ENCODE measurements around the gene SLC45A2. TPM values are rescaled to one million over a fixed set of nuclear protein-coding genes. Genes with fewer than 3 reads are reported as not detected.

SLC45A2 gene
- total RNA-seq, 1 experiment from 2014 or later: not detected

- peaks cover 15% of the 10 kb centered on the region for H3K27me3 ChIP-seq (ENCODE audit: control insufficient read depth, insufficient read depth, low read length)
- BruUV-seq (replicated peaks): no TSS peak
- in situ Hi-C loops (cut with HindIII; ENCODE audit: low pct_unique_long_range_greater_than_20kb, low sequenced_read_pairs) (no loop called here), intact Hi-C loops (cut with micrococcal nuclease; ENCODE audit: unreplicated experiment) (loop anchor here (10.0 kb wide), 2 partner anchors 353 to 463 kb away; no protein-coding TSS in a partner anchor)
- no peak overlapping the region for H3K27ac ChIP-seq (ENCODE audit: low read length)
- no peaks in the 10 kb centered on the region for H3K4me1 ChIP-seq (ENCODE audit: control insufficient read depth, insufficient read depth, low read length)
- H3K36me3 ChIP-seq (ENCODE audit: control insufficient read depth, insufficient read depth, low read length): no peaks in the 10 kb centered on the region
- TF ChIP-seq SIN3A (IDR thresholded peaks at IDR 0.05; ENCODE audit: borderline replicate concordance, insufficient read depth, low read depth, low read length): no peak
- TF ChIP-seq, protein P1, sequence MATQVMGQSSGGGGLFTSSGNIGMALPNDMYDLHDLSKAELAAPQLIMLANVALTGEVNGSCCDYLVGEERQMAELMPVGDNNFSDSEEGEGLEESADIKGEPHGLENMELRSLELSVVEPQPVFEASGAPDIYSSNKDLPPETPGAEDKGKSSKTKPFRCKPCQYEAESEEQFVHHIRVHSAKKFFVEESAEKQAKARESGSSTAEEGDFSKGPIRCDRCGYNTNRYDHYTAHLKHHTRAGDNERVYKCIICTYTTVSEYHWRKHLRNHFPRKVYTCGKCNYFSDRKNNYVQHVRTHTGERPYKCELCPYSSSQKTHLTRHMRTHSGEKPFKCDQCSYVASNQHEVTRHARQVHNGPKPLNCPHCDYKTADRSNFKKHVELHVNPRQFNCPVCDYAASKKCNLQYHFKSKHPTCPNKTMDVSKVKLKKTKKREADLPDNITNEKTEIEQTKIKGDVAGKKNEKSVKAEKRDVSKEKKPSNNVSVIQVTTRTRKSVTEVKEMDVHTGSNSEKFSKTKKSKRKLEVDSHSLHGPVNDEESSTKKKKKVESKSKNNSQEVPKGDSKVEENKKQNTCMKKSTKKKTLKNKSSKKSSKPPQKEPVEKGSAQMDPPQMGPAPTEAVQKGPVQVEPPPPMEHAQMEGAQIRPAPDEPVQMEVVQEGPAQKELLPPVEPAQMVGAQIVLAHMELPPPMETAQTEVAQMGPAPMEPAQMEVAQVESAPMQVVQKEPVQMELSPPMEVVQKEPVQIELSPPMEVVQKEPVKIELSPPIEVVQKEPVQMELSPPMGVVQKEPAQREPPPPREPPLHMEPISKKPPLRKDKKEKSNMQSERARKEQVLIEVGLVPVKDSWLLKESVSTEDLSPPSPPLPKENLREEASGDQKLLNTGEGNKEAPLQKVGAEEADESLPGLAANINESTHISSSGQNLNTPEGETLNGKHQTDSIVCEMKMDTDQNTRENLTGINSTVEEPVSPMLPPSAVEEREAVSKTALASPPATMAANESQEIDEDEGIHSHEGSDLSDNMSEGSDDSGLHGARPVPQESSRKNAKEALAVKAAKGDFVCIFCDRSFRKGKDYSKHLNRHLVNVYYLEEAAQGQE (IDR thresholded peaks at IDR 0.05; ENCODE audit: insufficient read depth in 1 of 2, low read depth in 2 of 2, low read length in 1 of 2): no peak
- TF ChIP-seq POLR2AphosphoS5 (IDR thresholded peaks at IDR 0.05; ENCODE audit: low read depth, low read length): no peak
- no peak for TF ChIP-seq TCF7L2 (IDR thresholded peaks at IDR 0.05; ENCODE audit: low read depth, low read length)
- no peak for TF ChIP-seq CTCF (IDR thresholded peaks at IDR 0.05)
- DNase-seq (ENCODE audit: low read depth, low spot score) (no peak), ATAC-seq (no peak)
- ChIA-PET POLR2A (no interaction called here), CTCF (no interaction called here)
- H3K4me3 ChIP-seq (ENCODE audit: low read depth in 2 of 2, low read length in 2 of 2): no peak overlapping the region
- no peaks in the 10 kb centered on the region for H3K9me3 ChIP-seq (ENCODE audit: control insufficient read depth, insufficient read depth, low read depth, low read length)
Measured at GRCh38 chr5:33937707-33938506, 46.6 kb downstream of the SLC45A2 start.

GRCh38 chr5:33937017-33937706 lies 47.3 kb downstream of the SLC45A2 start:
- BruUV-seq (replicated peaks): no TSS peak
- Histone ChIP-seq H3K36me3 (ENCODE audit: control insufficient read depth, insufficient read depth, low read length) (no peaks in the 10 kb centered on the region), H3K4me3 (ENCODE audit: low read depth in 2 of 2, low read length in 2 of 2) (no peak overlapping the region), H3K27me3 (ENCODE audit: control insufficient read depth, insufficient read depth, low read length) (peaks cover 15% of the 10 kb centered on the region), H3K4me1 (ENCODE audit: control insufficient read depth, insufficient read depth, low read length) (no peaks in the 10 kb centered on the region), H3K27ac (ENCODE audit: low read length) (no peak overlapping the region), H3K9me3 (ENCODE audit: control insufficient read depth, insufficient read depth, low read depth, low read length) (no peaks in the 10 kb centered on the region)
- intact Hi-C loops (cut with micrococcal nuclease; ENCODE audit: unreplicated experiment) (loop anchor here (10.0 kb wide), 2 partner anchors 352 to 462 kb away; no protein-coding TSS in a partner anchor), in situ Hi-C loops (cut with HindIII; ENCODE audit: low pct_unique_long_range_greater_than_20kb, low sequenced_read_pairs) (no loop called here)
- ChIA-PET POLR2A (no interaction called here), CTCF (no interaction called here)
- DNase-seq (ENCODE audit: low read depth, low spot score) (no peak), ATAC-seq (no peak)
- TF ChIP-seq, protein P1 (IDR thresholded peaks at IDR 0.05; ENCODE audit: insufficient read depth in 1 of 2, low read depth in 2 of 2, low read length in 1 of 2): no peak
- TF ChIP-seq SIN3A (IDR thresholded peaks at IDR 0.05; ENCODE audit: borderline replicate concordance, insufficient read depth, low read depth, low read length): no peak
- no peak for TF ChIP-seq TCF7L2 (IDR thresholded peaks at IDR 0.05; ENCODE audit: low read depth, low read length)
- TF ChIP-seq POLR2AphosphoS5 (IDR thresholded peaks at IDR 0.05; ENCODE audit: low read depth, low read length): no peak
- no peak for TF ChIP-seq CTCF (IDR thresholded peaks at IDR 0.05)

Data from Panc1 (cell line).